Posterior vena cava (tissue), 2 donors: ENCODE data around the gene CANT1. TPM values are rescaled to one million over a fixed set of nuclear protein-coding genes. Genes with fewer than 3 reads are reported as not detected.

ENCODE experiments used
- DNase-seq: peaks from one replicate; pipeline ENCODE4 v3.0.0-alpha.2; 2020; ENCODE audit warnings: low spot score
- intact Hi-C, 2 donors: fragments of 100-400 bp; cut with DNase I; formaldehyde crosslinking; loops; one replicate each; pipeline versions ENCODE4 v1.14.1 to v1.14.2; 2022 to 2023
- total RNA-seq, 2 donors: library from RNA; stranded (reverse); fragmentation: NEBNext Ultra II Directional; extraction: Animal tissue kit (Norgen Biotek cat#: 25700); gene quantifications; one replicate each; pipeline ENCODE4 v1.2.1, GENCODE V29; 2021
- donor health status: DM: yes; HTN: yes; CAD: no.
- donor health status: DM: yes; HTN: yes; CAD: no.

CANT1 gene
- total RNA-seq, 2 donors from 2014 or later = 29.5 to 34.7 TPM

DNA sequence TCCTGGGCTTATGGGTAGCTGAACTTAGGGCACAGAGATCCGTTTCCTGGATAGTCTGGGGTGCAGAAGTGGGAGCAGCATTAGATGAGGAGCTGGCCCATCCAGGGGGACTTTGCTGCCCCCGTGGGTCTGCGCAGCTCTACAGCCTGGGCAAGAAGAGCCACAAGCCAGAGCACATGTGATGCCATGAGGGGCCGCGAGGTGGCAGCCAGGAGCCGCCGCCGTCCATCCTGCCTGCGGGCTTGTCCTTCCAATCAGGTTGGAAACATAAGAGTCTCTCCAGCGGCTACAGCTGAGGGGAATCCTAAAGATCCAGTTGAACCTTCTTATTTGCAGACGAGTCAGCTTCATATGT is 36.3 kb upstream of the CANT1 start:
- intact Hi-C loops = loop anchor here in 1 of 2 donors (5.0 kb wide), 1 partner anchor 36 kb away; no protein-coding TSS in a partner anchor
- peak; percentile 93 for DNase-seq

- DNase-seq = peak; percentile 81
- intact Hi-C loops = loop anchor here in 1 of 2 donors (5.0 kb wide), 1 partner anchor 37 kb away; no protein-coding TSS in a partner anchor
Measured at GRCh38 chr17:79045001-79045729, 35.6 kb upstream of the CANT1 start.

GRCh38 chr17:79044462-79044861 is 34.9 kb upstream of the CANT1 start:
- intact Hi-C loops = no loop called here
- DNase-seq = peak; percentile 74

GRCh38 chr17:79043931-79044320 is 34.4 kb upstream of the CANT1 start:
- peak; percentile 76 for DNase-seq
- intact Hi-C loops = no loop called here

GRCh38 chr17:79043191-79043930 is 33.8 kb upstream of the CANT1 start:
- peak; percentile 11 for DNase-seq
- intact Hi-C loops = no loop called here

- DNase-seq = peak; percentile 86
- intact Hi-C loops = no loop called here
Measured at GRCh38 chr17:79042421-79043190, 33.0 kb upstream of the CANT1 start.

DNA sequence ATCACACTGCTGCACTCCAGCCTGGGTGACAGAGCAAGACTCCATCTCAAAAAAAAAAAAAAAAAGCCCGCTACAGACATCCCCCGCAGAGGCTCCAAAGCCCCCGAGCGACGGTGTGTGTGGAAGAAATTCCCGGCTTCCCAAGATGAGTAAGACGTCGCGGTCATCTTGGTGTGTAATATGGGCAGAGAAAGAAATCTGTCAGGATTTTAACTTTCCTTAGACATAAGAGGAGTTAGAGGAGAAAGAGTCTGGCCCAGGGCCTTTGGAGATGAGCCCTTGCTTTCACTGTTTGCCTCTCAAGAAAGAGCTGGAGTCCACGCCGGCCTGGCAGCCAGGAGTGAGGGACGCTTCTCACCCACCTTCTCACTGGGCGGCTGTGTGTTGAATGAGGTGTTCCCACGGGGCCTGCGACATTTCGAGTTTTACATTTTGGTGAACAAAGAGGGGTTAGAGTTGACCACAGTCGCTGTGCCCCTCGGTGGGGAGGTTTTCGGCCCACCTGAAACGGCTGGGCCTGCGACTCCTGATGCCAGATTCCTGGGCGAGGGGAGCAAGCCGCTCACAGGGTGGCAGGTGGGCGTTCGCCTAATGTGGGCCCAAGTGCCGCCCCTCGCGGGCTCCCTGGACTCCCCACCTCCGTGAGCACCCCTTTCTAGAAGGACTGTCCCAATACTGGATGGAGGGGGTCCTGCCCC is 32.3 kb upstream of the CANT1 start:
- intact Hi-C loops = loop anchor here in 1 of 2 donors (2.0 kb wide), 1 partner anchor 147 kb away; no protein-coding TSS in a partner anchor
- DNase-seq = peak; percentile 80

DNA sequence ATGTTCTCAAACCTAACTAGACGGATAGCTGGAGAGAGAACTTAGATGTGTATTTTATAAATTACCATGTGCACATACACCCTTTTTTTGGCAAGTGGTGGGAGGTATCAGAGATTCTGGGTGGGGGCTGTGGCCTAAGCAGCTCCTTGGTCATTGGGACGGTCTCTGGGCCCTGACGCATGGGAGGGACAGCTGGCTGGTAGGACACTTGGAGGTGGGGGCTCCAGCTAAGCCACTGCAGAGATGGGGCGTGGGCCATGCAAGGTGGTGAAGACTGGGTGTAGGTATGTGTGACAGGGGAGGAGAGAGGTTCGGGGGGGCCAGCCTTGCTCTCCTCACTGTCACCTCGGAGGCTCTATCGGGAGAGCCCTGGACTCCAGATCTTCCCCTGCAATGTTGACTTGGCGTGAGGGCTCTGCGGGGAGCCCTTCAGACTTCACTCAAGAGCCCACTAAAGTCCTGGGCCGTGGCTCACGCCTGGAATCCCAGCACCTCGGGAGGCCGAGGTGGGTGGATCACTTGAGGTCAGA is 31.5 kb upstream of the CANT1 start:
- intact Hi-C loops = loop anchor here in 1 of 2 donors (2.0 kb wide), 1 partner anchor 148 kb away; no protein-coding TSS in a partner anchor

DNA sequence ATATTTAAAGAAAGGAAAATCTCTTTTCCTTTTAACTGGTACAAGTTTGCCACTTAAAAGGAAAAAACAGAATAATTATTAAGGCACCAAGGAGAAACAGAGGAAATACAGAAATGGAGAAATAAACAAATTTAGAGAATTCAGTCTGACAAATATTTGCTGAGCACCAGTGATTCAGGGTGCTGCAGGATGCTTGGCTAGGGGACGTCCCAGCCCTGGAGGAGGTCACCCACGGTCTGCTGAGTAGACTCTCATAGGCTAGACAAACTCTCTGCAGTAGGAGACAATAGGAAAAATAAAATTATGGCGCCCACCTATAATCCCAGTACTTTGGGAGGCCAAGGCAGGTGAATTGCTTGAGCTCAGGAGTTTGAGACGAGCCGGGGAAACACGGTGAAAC is 30.3 kb upstream of the CANT1 start:
- peak; percentile 28 for DNase-seq
- intact Hi-C loops = loop anchor here in 1 of 2 donors (2.0 kb wide), 1 partner anchor 149 kb away; no protein-coding TSS in a partner anchor

More for the DNA sequence above, 31.5 kb upstream of the CANT1 start:
- peak; percentile 80 for DNase-seq

GRCh38 chr17:79039171-79039570 is 29.6 kb upstream of the CANT1 start:
- intact Hi-C loops = no loop called here
- DNase-seq = peak; percentile 74

DNA sequence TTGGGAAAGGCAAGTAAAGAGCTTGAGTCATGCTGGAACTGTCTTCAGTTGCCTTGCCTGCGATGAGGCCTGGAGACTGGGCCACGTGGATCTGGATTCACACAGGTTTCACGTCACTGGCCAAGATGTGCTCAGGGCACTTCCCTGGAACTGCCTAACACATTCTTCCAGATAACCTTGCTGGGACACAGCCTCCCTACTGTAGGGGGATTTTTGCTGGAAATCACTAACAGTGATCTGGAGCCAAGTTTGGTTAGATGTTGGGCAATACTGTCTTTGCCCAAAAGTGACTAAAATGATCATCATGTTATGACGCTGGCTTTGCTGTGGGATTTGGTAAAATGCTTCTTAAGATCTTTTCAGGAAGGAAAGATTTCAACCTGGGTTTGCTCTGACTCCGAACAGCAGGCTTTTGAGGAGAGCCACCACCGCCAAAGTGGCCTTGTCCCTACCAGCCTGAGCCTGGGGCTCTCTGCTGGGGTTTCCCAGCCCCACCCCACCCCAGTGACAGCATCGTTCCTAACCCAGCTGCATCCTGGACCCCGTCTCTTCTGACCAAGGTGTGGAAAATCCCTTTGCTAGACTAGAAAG is 29.1 kb upstream of the CANT1 start:
- peak; percentile 93 for DNase-seq
- intact Hi-C loops = no loop called here

DNA sequence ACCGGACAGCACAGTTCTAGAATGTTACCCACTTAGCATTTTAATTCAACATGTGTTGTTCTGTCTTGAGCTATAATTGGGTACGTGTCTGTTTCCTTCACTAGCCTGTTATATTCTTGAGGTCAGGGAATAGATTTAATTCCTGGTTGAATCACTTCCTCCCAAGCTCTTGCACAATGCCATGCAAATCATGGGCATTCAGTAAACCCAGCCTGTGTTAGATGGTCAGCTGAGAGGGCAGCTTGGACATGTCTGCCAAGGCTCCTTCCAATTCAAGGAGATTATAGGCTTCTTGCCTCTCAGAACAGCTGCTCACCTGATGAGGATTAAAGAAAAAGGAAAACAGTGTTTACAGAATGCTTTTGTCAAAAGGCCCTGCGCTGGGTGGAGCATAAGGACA is 27.0 kb upstream of the CANT1 start:
- peak; percentile 57 for DNase-seq

GRCh38 chr17:79036181-79036580 is 26.6 kb upstream of the CANT1 start:
- peak; percentile 25 for DNase-seq

More for the DNA sequence above, 27.0 kb upstream of the CANT1 start:
- intact Hi-C loops = no loop called here

GRCh38 chr17:79035686-79036085 is 26.1 kb upstream of the CANT1 start:
- DNase-seq = peak; percentile 59
- intact Hi-C loops = no loop called here

More at GRCh38 chr17:79036181-79036580, 26.6 kb upstream of the CANT1 start:
- intact Hi-C loops = no loop called here

- peak; percentile 42 for DNase-seq
- intact Hi-C loops = no loop called here
Measured at GRCh38 chr17:79034931-79035485, 25.4 kb upstream of the CANT1 start.

DNA sequence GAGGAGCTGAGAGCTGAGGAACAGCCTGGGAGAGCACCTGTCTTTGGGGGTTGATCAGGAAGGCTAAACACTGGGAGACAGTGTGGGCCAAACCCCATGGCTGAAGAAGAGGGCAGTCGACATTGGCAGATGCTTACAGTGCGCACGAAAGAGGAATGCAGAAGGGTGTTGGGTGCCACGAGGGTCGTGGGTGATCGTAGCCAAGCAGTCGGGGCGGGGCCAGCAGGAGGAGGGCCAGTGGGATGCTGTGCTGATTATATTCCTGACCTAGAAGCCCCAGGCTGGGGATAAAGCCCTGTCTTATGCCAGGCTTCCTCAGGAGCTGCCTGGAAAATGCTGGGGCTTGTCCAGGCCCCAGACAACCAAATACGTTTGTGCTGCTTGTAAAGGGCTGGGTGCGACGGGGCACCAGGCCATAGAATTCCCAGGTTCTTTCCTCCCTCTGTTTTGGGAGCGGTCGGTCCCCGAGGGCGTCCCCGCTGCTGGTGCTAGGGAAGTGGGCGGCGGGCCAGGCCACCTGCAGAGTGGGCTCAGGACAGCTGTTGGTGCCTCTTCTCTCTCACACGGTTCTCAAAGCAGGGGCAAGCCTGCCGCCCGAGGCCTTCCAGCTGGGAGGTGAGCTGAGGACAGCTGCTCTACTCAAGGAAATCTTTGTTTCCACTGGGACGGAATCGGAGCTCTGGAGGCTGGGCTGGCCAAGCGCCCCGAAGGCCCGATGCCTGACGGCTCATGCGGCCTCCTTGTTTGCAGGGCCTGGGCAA is 24.4 kb upstream of the CANT1 start:
- intact Hi-C loops = no loop called here
- DNase-seq = peak; percentile 86

DNA sequence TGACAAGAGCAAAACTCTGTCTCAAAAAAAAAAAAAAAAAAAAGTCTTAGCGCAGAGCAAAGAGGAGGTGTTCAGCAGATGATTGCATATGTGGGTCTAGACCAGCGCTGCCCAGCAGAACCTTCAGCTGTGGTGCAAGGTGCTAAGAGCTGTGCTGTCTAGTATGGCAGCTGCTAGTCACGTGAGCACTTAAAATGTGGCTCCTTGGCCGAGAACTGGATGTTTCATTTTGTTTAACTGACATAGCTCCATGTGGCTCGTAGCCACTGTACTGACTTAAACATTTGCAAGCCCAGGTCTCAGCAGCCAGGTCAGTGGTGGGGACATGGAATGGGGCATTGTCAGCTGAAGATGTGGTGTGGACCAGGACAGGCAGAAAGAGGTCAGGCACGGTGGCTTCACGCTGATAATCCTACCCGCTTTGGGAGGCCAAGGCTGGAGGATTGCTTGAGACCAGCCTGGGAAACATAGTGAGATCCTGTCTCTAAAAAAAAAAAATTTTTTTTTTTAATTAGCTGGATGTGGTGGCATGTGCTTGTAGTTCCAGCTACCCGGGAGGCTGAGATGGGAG is 23.6 kb upstream of the CANT1 start:
- intact Hi-C loops = no loop called here
- peak; percentile 28 for DNase-seq
